Fibroblast of lung (primary cell): Measurements from ENCODE around the gene RIC8B. TPM values are rescaled to one million over a fixed set of nuclear protein-coding genes. Genes with fewer than 3 reads are reported as not detected.

ENCODE experiments used
- DNase-seq, 2 donors: peaks; one replicate each; pipeline versions ENCODE4 v3.0.0 to v3.0.0-alpha.2; 2010; ENCODE audit warnings: low read depth in 2 of 2
- H2AFZ ChIP-seq: 2 replicates; pipeline ENCODE4 v1.5.1; 2012; ENCODE audit warnings: low read length, control low read depth, inconsistent platforms
- H3K27ac ChIP-seq: 2 replicates; pipeline ENCODE4 v1.5.1; 2011; ENCODE audit warnings: low read length, control low read depth; ENCODE audit not compliant: insufficient read depth
- H3K27me3 ChIP-seq: 2 replicates; pipeline ENCODE4 v1.5.1; 2011; ENCODE audit warnings: mild to moderate bottlenecking, low read length; ENCODE audit not compliant: control insufficient read depth, insufficient read depth
- H3K36me3 ChIP-seq: 2 replicates; pipeline ENCODE4 v1.5.1; 2011; ENCODE audit warnings: low read length; ENCODE audit not compliant: control insufficient read depth, insufficient read depth
- H3K4me1 ChIP-seq: 2 replicates; pipeline ENCODE4 v1.5.1; 2011; ENCODE audit warnings: low read length; ENCODE audit not compliant: control insufficient read depth, insufficient read depth; ENCODE audit errors: extremely low read depth
- H3K4me2 ChIP-seq: 2 replicates; pipeline ENCODE4 v1.5.1; 2011; ENCODE audit warnings: low read length, control low read depth; ENCODE audit not compliant: insufficient read depth; ENCODE audit errors: extremely low read depth
- H3K4me3 ChIP-seq, 4 experiments: fragments of 200-600 bp in 1 of 4; sonication (generic) in 1 of 4; replicated peaks in 1 of 4; 2 replicates each; pipeline ENCODE4 v1.5.1; 2011 to 2016; ENCODE audit warnings: low read length in 4 of 4, low read depth in 3 of 4, mild to moderate bottlenecking in 3 of 4, control low read depth in 2 of 4, inconsistent platforms in 1 of 4, mixed read lengths in 1 of 4; ENCODE audit not compliant: insufficient read depth in 1 of 4; ENCODE audit errors: control extremely low read depth in 1 of 4
- H3K79me2 ChIP-seq: 2 replicates; pipeline ENCODE4 v1.5.1; 2012; ENCODE audit warnings: mild to moderate bottlenecking, low read length, inconsistent platforms; ENCODE audit not compliant: control insufficient read depth, insufficient read depth
- H3K9ac ChIP-seq: 2 replicates; pipeline ENCODE4 v1.5.1; 2011; ENCODE audit warnings: mild to moderate bottlenecking, low read length, control low read depth; ENCODE audit not compliant: insufficient read depth
- H3K9me3 ChIP-seq: 2 replicates; pipeline ENCODE4 v1.5.1; 2012; ENCODE audit warnings: low read depth, low read length; ENCODE audit not compliant: control insufficient read depth, insufficient read depth
- H4K20me1 ChIP-seq: 2 replicates; pipeline ENCODE4 v1.5.1; 2011; ENCODE audit warnings: low read length; ENCODE audit not compliant: control insufficient read depth, insufficient read depth; ENCODE audit errors: extremely low read depth
- CTCF ChIP-seq, 2 donors: IDR thresholded peaks in 1 of 2; conservative IDR thresholded peaks in 1 of 2; 1 replicate in 1 of 2; 2 replicates in 1 of 2; pipeline ENCODE4 v1.5.1; 2011 to 2012; ENCODE audit warnings: low read length in 2 of 2, control low read depth in 1 of 2, inconsistent platforms in 1 of 2, low read depth in 1 of 2, mild to moderate bottlenecking in 1 of 2
- EZH2 ChIP-seq: IDR thresholded peaks from 2 replicates; pipeline ENCODE4 v1.5.1; 2012; ENCODE audit warnings: low read length, control low read depth, mild to moderate bottlenecking; ENCODE audit errors: missing control alignments
- polyA plus RNA-seq, 2 donors: library from polyadenylated mRNA; depleted of rRNA in 1 of 2; stranded (reverse) in 1 of 2; unstranded in 1 of 2; fragments of >200 nt; gene quantifications; 2 replicates each; pipeline ENCODE4 v1.2.1, GENCODE V29; 2011 to 2012; ENCODE audit warnings: missing spikeins in 1 of 2
- total RNA-seq: library from RNA; depleted of rRNA; stranded (reverse); fragments of >200 nt; gene quantifications from 2 replicates; pipeline ENCODE4 v1.2.1, GENCODE V29; 2014

RIC8B gene
- total and polyA plus RNA-seq, 2 donors (not counting 1 experiment from before 2014, with no cell fraction given): 9.2 to 11.6 TPM

GRCh38 chr12:106915635-106916026 is 141.1 kb downstream of the RIC8B start:
- H4K20me1 ChIP-seq: no peaks in the 10 kb centered on the region
- no peak for TF ChIP-seq EZH2
- no peak for TF ChIP-seq CTCF (conservative IDR thresholded peaks at IDR 0.05 in 1 of 2, IDR thresholded peaks at IDR 0.05 in 1 of 2; ENCODE audit: low read depth in 1 of 2, low read length in 2 of 2)
- no peak overlapping the region for H2AFZ ChIP-seq
- no peak overlapping the region for H3K4me3 ChIP-seq
- H3K79me2 ChIP-seq: no peaks in the 10 kb centered on the region
- H3K36me3 ChIP-seq: no peaks in the 10 kb centered on the region
- no peak overlapping the region for H3K4me2 ChIP-seq
- H3K27ac ChIP-seq: no peak overlapping the region
- no peak for DNase-seq
- H3K27me3 ChIP-seq: no peaks in the 10 kb centered on the region
- no peaks in the 10 kb centered on the region for H3K9me3 ChIP-seq
- H3K9ac ChIP-seq: no peak overlapping the region
- H3K4me1 ChIP-seq: no peaks in the 10 kb centered on the region

- H3K9ac ChIP-seq: no peak overlapping the region
- H3K79me2 ChIP-seq: no peaks in the 10 kb centered on the region
- no peak overlapping the region for H2AFZ ChIP-seq
- H3K36me3 ChIP-seq: no peaks in the 10 kb centered on the region
- no peaks in the 10 kb centered on the region for H3K4me1 ChIP-seq
- no peak overlapping the region for H3K4me2 ChIP-seq
- peak in 1 of 2 donors; percentile 5 for DNase-seq
- H4K20me1 ChIP-seq: no peaks in the 10 kb centered on the region
- no peaks in the 10 kb centered on the region for H3K9me3 ChIP-seq
- no peak overlapping the region for H3K4me3 ChIP-seq
- H3K27me3 ChIP-seq: no peaks in the 10 kb centered on the region
- no peak overlapping the region for H3K27ac ChIP-seq
- TF ChIP-seq CTCF (conservative IDR thresholded peaks at IDR 0.05 in 1 of 2, IDR thresholded peaks at IDR 0.05 in 1 of 2; ENCODE audit: low read depth in 1 of 2, low read length in 2 of 2): no peak
- no peak for TF ChIP-seq EZH2
Observed at GRCh38 chr12:106917503-106917902, 143.0 kb downstream of the RIC8B start.

- H3K36me3 ChIP-seq: no peaks in the 10 kb centered on the region
- no peak overlapping the region for H2AFZ ChIP-seq
- H3K27ac ChIP-seq: no peak overlapping the region
- H3K9me3 ChIP-seq: no peaks in the 10 kb centered on the region
- no peak overlapping the region for H3K4me2 ChIP-seq
- H3K4me3 ChIP-seq: no peak overlapping the region
- TF ChIP-seq CTCF (conservative IDR thresholded peaks at IDR 0.05 in 1 of 2, IDR thresholded peaks at IDR 0.05 in 1 of 2; ENCODE audit: low read depth in 1 of 2, low read length in 2 of 2) (peak; percentile 36 to 69), EZH2 (no peak)
- H3K79me2 ChIP-seq: no peaks in the 10 kb centered on the region
- H4K20me1 ChIP-seq: no peaks in the 10 kb centered on the region
- no peaks in the 10 kb centered on the region for H3K4me1 ChIP-seq
- DNase-seq: peak in 1 of 2 donors; percentile 41
- no peaks in the 10 kb centered on the region for H3K27me3 ChIP-seq
- H3K9ac ChIP-seq: no peak overlapping the region
Observed at GRCh38 chr12:106918746-106919145, 144.3 kb downstream of the RIC8B start.
